Astrocyte of the cerebellum (primary cell): ENCODE results near the gene TNC.

Experiments used
- DNase-seq: peaks from one replicate; pipeline ENCODE4 v3.0.0-alpha.2; 2011; ENCODE audit warnings: low read depth
- H3K4me3 ChIP-seq: 2 replicates; pipeline ENCODE4 v1.5.1; 2011; ENCODE audit warnings: mild to moderate bottlenecking, low read depth, low read length, moderate library complexity
- in situ Hi-C: cut with HindIII; loops from 2 replicates; pipeline ENCODE4 v1.10.0; 2017; ENCODE audit warnings: low sequenced_read_pairs
- TF ChIP-seq, protein P1 (sequence below): IDR thresholded peaks from 2 replicates; pipeline ENCODE4 v1.5.1; 2012; ENCODE audit warnings: low read length, low read depth, moderate library complexity, mild to moderate bottlenecking; ENCODE audit errors: missing control alignments

Gene TNC

DNA sequence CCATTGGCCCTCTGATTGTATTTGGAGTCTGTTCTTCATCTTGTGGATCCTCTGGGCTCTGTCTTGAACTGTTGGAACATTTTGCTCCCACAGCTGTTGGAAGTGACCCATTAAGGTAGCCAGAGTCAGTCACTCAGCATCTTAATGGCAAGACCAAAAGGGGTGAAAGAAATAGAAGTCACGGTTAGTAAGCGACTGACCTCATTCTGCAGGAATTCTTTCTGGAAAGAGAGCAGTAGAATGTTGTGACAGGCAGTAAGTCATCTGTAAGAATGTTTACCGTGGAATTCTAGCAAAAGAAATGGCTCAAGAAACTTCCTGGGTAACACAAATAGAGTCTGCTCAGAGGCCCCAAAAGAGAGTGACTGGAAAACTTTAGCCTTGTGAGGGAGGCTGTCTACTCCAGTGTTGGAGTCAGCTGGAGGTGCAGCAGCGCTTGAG is 28.6 kb upstream of the TNC start:
- TF ChIP-seq, protein P1, sequence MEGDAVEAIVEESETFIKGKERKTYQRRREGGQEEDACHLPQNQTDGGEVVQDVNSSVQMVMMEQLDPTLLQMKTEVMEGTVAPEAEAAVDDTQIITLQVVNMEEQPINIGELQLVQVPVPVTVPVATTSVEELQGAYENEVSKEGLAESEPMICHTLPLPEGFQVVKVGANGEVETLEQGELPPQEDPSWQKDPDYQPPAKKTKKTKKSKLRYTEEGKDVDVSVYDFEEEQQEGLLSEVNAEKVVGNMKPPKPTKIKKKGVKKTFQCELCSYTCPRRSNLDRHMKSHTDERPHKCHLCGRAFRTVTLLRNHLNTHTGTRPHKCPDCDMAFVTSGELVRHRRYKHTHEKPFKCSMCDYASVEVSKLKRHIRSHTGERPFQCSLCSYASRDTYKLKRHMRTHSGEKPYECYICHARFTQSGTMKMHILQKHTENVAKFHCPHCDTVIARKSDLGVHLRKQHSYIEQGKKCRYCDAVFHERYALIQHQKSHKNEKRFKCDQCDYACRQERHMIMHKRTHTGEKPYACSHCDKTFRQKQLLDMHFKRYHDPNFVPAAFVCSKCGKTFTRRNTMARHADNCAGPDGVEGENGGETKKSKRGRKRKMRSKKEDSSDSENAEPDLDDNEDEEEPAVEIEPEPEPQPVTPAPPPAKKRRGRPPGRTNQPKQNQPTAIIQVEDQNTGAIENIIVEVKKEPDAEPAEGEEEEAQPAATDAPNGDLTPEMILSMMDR: no peak
- in situ Hi-C loops: no loop called here
- peak; percentile 81 for DNase-seq
- H3K4me3 ChIP-seq: no peak overlapping the region

DNA sequence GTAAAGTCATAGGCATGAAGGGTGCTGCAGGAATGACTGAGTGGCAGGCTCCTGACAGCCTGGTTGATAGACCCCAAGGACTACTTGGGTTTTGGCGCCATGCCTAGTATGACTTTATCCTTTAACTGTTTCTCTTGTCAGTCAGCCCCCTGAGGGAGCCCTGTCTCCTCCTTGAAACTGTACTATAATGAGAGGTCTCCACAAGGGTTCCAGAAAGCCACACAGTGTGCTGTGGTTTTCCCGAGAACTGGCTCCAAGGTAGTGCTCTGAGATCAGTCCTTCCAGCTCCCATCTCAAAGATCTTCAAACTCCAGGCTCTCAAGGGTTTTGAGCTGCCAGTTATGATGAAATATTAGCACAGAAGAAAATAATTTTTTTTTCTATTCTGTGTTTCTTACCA is 26.7 kb upstream of the TNC start:
- no peak overlapping the region for H3K4me3 ChIP-seq

DNA sequence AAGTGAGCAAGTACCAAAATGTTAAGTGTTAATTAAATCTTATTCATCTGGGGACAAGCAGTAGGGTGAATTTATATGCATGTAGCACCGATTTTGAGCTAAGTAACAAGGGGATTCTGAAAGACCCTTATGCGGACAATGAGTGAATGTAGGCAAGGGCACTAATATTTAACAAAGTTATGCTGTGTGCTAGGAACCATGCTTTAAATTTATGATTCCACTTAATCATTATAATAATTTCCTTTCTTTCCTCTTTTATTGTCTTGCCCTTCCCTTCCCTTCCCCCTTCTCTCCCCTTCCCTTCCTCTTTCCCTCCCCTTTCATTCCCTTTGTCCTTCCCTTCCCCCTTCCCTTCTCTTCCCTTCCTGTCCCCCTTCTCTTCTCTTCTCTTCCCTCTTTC is 25.7 kb upstream of the TNC start:
- no peak overlapping the region for H3K4me3 ChIP-seq
- no peak for DNase-seq
- in situ Hi-C loops: no loop called here
- TF ChIP-seq, protein P1: no peak

More for the DNA sequence above, 26.7 kb upstream of the TNC start:
- DNase-seq: no peak
- in situ Hi-C loops: no loop called here
- TF ChIP-seq, protein P1: no peak

DNA sequence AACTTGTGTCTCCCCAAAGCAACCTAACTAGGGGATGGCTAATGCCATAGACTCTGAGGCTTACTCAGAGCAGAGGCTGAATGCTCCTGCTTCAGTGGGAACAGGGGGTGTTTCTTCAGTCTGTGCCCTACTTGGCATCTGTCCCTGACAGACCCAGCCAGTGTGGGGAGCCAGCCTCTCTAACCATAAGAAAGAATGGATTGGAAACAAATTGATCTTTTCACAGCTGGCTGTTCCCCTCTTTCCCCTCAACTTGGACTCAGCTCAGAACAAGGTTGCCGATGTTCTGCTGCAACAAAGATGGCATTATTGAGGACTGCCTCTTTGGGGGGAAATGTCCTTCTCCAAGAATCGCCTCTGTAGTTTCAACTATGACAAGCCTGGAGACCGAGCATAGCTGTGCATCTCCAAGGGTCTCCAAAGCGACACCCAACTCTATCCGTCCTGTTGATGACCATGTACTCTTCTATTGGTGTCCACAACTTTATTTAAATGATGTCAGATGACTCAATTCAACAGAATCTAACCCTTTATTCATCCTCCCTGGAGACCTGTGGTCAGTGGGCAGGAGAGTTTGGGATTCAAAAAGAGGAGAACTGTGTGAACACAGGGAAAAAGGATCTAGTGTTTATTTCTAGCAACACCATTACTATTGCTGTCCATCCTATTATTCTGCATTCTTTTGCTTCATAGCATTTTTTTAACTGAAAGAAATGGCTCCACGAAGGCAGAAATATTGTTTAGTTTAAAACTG is 24.7 kb upstream of the TNC start:
- H3K4me3 ChIP-seq: no peak overlapping the region
- DNase-seq: no peak
- in situ Hi-C loops: no loop called here
- TF ChIP-seq, protein P1: no peak

DNA sequence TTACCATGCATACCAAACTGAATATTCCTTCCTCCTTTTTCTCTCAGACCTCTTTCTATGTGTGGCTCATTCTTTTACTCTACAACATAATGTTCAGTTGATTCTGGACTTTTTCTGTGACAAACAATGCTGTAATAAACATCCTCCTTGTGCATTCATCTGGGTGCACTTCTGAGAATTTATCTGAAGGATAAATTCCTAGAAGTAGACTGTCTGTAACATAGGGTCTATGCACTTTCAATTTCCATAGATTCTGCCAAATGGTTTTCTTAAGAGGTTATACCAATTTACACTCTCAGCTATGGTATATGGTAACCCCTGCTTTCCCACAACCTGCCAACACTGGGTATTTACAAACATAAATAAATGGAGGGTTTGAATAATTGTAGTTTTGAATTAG is 24.1 kb upstream of the TNC start:
- TF ChIP-seq, protein P1: no peak
- in situ Hi-C loops: no loop called here
- no peak overlapping the region for H3K4me3 ChIP-seq
- no peak for DNase-seq

DNA sequence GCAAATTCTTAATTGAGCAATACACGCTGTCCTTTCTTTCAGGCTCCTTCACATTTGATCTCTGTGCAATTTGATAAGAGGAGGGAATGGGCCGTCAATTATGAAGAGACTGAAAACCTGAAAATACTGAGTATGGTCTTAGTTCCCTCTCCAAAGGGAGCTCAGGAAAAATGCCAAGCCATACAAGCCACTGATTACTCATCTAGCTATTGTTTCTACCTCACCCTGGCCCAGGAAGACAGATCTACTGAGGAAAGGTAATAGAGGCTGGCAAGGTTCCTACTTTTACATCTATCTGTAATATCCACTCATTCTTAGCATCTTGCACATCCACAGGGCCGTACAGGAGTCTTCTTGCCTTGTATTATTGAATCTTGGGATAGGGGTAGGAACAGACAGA is 23.7 kb upstream of the TNC start:
- no peak overlapping the region for H3K4me3 ChIP-seq
- TF ChIP-seq, protein P1: no peak
- DNase-seq: no peak
- in situ Hi-C loops: no loop called here

DNA sequence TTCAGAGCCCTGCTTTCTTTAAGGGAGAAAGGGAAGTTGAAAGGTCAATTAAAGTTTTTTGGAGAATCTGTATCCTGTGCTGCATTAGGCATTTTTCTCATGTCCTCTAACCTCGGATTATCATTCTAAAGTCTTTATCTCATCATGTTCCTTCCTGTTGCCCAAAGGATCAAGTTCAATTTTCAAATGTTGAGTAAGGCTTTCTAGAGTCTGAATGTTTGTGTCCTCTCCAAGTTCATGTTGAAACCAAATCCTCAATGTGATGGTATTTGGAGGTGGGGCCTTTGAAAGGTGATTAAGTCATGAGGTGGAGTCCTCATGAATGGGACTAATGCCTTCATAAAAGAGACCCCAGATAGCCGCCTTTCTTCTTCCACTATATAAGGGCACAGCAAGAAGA is 20.2 kb upstream of the TNC start:
- in situ Hi-C loops: no loop called here
- TF ChIP-seq, protein P1: no peak
- no peak for DNase-seq
- no peak overlapping the region for H3K4me3 ChIP-seq
